Natural killer cell (primary cell): Measurements from ENCODE around the gene C4orf50. TPM values are rescaled to one million over a fixed set of nuclear protein-coding genes. Genes with fewer than 3 reads are reported as not detected.

Experiments used
- ATAC-seq, 3 donors: fragments of 150-1000 bp in 2 of 3; fragments of 200-7000 bp in 1 of 3; cut with Tn5 transposase; 1 replicate in 1 of 3; 2 replicates in 2 of 3; pipeline ENCODE4 v1.10.0; 2021; ENCODE audit warnings: mild to moderate bottlenecking in 2 of 3, moderate library complexity in 2 of 3
- DNase-seq, 2 donors: peaks; one replicate each; pipeline versions ENCODE4 v3.0.0 to v3.0.0-alpha.2; 2013 to 2021; ENCODE audit warnings: mixed read lengths in 1 of 2
- H3K27ac ChIP-seq: one replicate; pipeline ENCODE4 v1.5.1; 2013; ENCODE audit warnings: mild to moderate bottlenecking, low read length
- H3K27me3 ChIP-seq: one replicate; pipeline ENCODE4 v1.6.1; 2013; ENCODE audit warnings: low read length; ENCODE audit not compliant: control insufficient read depth, insufficient read depth
- H3K36me3 ChIP-seq: one replicate; pipeline ENCODE4 v1.6.1; 2013; ENCODE audit warnings: low read length; ENCODE audit not compliant: control insufficient read depth, insufficient read depth
- H3K4me1 ChIP-seq: one replicate; pipeline ENCODE4 v1.6.1; 2013; ENCODE audit warnings: low read length; ENCODE audit not compliant: control insufficient read depth, insufficient read depth
- H3K4me3 ChIP-seq: one replicate; pipeline ENCODE4 v1.5.1; 2013; ENCODE audit warnings: low read length
- H3K9me3 ChIP-seq: one replicate; pipeline ENCODE4 v1.6.1; 2013; ENCODE audit warnings: low read length; ENCODE audit not compliant: control insufficient read depth, insufficient read depth
- H3K27ac Mint-ChIP-seq, 2 donors: one replicate each; pipeline ENCODE4 v1.8.0; 2022; ENCODE audit warnings: mild to moderate bottlenecking in 2 of 2, mixed read lengths in 2 of 2, moderate library complexity in 1 of 2
- H3K27me3 Mint-ChIP-seq, 2 donors: one replicate each; pipeline ENCODE4 v1.8.0; 2022; ENCODE audit warnings: low read depth in 2 of 2, mixed read lengths in 2 of 2
- H3K36me3 Mint-ChIP-seq: one replicate; pipeline ENCODE4 v1.8.0; 2022; ENCODE audit warnings: mixed read lengths
- H3K4me1 Mint-ChIP-seq, 2 donors: one replicate each; pipeline ENCODE4 v1.8.0; 2022; ENCODE audit warnings: mixed read lengths in 2 of 2
- H3K4me3 Mint-ChIP-seq: one replicate; pipeline ENCODE4 v1.8.0; 2022; ENCODE audit warnings: mild to moderate bottlenecking, moderate library complexity, mixed read lengths
- H3K9me3 Mint-ChIP-seq, 2 donors: one replicate each; pipeline ENCODE4 v1.8.0; 2022; ENCODE audit warnings: mixed read lengths in 2 of 2
- WGBS: methylation state at CpG from one replicate; pipeline ENCODE4 v1.1.7; 2013; ENCODE audit warnings: missing lambda C conversion rate; ENCODE audit not compliant: insufficient coverage; 5-methylcytosine and 5-hydroxymethylcytosine counted together
- intact Hi-C: fragments of 100-400 bp; cut with micrococcal nuclease; formaldehyde crosslinking; loops from one replicate; pipeline ENCODE4 v1.14.2; 2022
- total RNA-seq, 4 donors: library from RNA; stranded (reverse); fragments of 120-200 nt in 1 of 4; gene quantifications; one replicate each; pipeline versions ENCODE4 v1.2.3 to v1.2.4, GENCODE V29; 2013 to 2022
- TF ChIP-seq, protein P1 (sequence below): fragments of 200-600 bp; IDR thresholded peaks from one replicate; pipeline ENCODE4 v1.8.0; 2022; ENCODE audit warnings: antibody characterized with exemption

The C4orf50 gene
- total RNA-seq, 3 donors from 2014 or later (not counting 1 experiment from before 2014, with no cell fraction given): 0.63 to 2.7 (median 1.8) TPM

GRCh38 chr4:5866841-5867813 is 151.1 kb downstream of the C4orf50 start:
- peaks cover 7 to 20% of the 10 kb centered on the region in 2 donors for H3K27me3 Mint-ChIP-seq
- intact Hi-C loops: no loop called here
- H3K4me3 Mint-ChIP-seq: no peak overlapping the region

DNA sequence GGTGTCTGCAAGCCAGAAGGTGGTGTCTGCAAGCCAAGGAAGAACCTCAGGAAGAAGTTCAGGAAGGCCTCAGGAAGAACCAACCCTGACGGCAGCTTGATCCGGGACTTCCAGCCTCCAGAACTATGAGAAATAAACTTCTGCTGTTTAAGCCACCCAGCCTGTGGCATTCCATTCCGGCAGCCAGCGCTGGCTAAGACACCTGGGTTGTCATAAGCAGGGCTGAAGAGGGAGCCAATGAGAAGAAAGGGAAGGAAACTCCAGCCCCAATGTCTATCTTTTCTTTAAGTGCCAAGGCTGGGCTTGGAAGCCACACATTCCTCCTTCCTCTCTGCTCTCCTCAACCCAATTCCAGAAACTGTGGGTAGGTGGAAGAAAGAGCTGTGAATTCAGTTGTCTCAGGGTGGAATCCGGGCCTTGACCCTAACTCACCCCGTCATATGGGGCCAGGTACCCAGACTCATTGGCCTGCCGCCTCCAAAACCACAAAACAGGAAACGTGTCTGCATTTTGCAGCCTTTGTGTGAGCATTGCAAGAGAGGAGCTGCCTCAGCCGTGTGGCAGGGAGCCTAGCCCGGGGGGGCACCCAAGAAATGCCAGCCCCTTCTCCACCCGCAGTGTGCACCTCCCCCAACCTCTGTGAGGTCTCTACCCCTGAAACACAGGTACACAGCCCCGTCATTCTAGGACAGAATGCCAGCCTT is 152.2 kb downstream of the C4orf50 start:
- peaks cover 14% of the 10 kb centered on the region in 2 donors for H3K4me1 Mint-ChIP-seq
- WGBS: 9% methylated on average over 12 of the region's 12 CpGs
- Histone ChIP-seq H3K36me3 (no peaks in the 10 kb centered on the region), H3K9me3 (no peaks in the 10 kb centered on the region), H3K27me3 (no peaks in the 10 kb centered on the region), H3K4me1 (peaks cover 8% of the 10 kb centered on the region), H3K4me3 (no peak overlapping the region), H3K27ac (no peak overlapping the region)
- intact Hi-C loops: no loop called here
- no peak overlapping the region for H3K4me3 Mint-ChIP-seq
- H3K27ac Mint-ChIP-seq: no peak overlapping the region
- TF ChIP-seq, protein P1, sequence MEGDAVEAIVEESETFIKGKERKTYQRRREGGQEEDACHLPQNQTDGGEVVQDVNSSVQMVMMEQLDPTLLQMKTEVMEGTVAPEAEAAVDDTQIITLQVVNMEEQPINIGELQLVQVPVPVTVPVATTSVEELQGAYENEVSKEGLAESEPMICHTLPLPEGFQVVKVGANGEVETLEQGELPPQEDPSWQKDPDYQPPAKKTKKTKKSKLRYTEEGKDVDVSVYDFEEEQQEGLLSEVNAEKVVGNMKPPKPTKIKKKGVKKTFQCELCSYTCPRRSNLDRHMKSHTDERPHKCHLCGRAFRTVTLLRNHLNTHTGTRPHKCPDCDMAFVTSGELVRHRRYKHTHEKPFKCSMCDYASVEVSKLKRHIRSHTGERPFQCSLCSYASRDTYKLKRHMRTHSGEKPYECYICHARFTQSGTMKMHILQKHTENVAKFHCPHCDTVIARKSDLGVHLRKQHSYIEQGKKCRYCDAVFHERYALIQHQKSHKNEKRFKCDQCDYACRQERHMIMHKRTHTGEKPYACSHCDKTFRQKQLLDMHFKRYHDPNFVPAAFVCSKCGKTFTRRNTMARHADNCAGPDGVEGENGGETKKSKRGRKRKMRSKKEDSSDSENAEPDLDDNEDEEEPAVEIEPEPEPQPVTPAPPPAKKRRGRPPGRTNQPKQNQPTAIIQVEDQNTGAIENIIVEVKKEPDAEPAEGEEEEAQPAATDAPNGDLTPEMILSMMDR: no peak
- peaks cover 8 to 20% of the 10 kb centered on the region in 2 donors for H3K27me3 Mint-ChIP-seq
- H3K9me3 Mint-ChIP-seq: no peaks in the 10 kb centered on the region
- no peaks in the 10 kb centered on the region for H3K36me3 Mint-ChIP-seq
- DNase-seq: no peak
- peak in 2 of 3 donors; percentile 31 to 53 for ATAC-seq

More at GRCh38 chr4:5866841-5867813, 151.1 kb downstream of the C4orf50 start:
- 57% methylated on average over 8 of the region's 10 CpGs for WGBS
- Mint-ChIP-seq H3K27ac (no peak overlapping the region), H3K4me1 (peaks cover 14% of the 10 kb centered on the region in 2 donors), H3K9me3 (no peaks in the 10 kb centered on the region), H3K36me3 (no peaks in the 10 kb centered on the region)
- Histone ChIP-seq H3K4me3 (no peak overlapping the region), H3K4me1 (peaks cover 8% of the 10 kb centered on the region), H3K36me3 (no peaks in the 10 kb centered on the region), H3K9me3 (no peaks in the 10 kb centered on the region), H3K27me3 (no peaks in the 10 kb centered on the region), H3K27ac (no peak overlapping the region)
- ATAC-seq (no peak), DNase-seq (no peak)
- TF ChIP-seq, protein P1: no peak

DNA sequence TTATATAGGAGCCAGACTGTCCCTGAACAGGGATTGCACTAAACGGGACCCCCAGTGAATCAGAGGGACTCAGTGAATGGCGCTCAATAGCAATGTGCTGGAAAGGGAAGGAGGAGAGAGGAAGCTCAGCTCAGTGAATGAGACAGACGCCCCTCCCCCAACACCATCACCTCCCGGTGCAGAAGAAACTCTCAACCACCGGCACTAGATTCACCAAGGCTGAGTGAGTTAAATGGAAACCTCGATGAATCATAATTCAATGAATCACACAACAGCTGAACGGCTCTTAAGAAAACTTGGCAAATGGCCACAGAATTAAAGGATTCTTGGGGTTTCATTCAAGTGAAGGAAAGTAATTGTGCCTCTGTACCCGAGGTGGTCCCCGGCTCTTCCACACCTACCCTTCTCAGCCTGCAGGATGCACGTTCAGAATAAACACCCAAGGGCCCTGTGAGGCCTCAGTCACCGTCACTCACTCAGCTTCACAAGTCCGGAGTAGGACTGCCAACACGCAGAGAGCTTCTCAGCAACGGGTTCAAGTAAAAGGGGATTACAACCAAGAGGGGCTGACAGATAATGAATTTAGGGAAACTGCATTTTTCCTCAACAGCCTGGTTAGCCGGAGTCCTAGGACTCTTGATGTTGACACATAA is 154.6 kb downstream of the C4orf50 start:
- WGBS: 42% methylated on average over 14 of the region's 15 CpGs
- DNase-seq: no peak
- Histone ChIP-seq H3K27me3 (no peaks in the 10 kb centered on the region), H3K27ac (no peak overlapping the region), H3K4me1 (peaks cover 8% of the 10 kb centered on the region), H3K4me3 (no peak overlapping the region), H3K9me3 (no peaks in the 10 kb centered on the region), H3K36me3 (no peaks in the 10 kb centered on the region)
- no peak for ATAC-seq
- Mint-ChIP-seq H3K4me1 (peaks cover 14% of the 10 kb centered on the region in 2 donors), H3K4me3 (no peak overlapping the region), H3K9me3 (no peaks in the 10 kb centered on the region), H3K27me3 (peaks cover 2 to 10% of the 10 kb centered on the region in 2 donors), H3K36me3 (no peaks in the 10 kb centered on the region), H3K27ac (no peak overlapping the region)
- TF ChIP-seq, protein P1: no peak
- intact Hi-C loops: no loop called here
